ENCODE data around the gene BUB1B. TPM values are rescaled to one million over a fixed set of nuclear protein-coding genes. Genes with fewer than 3 reads are reported as not detected.
A peak's percentile ranks its signal among the peaks of the same experiment; 100 is the strongest.
"Not testable (repeated sequence)": the region's sequence is repeated elsewhere in the genome, so short reads cannot be mapped to it uniquely, and the experiment has no call there.

Gene BUB1B
- total RNA-seq, 4 donors from 2014 or later, result 0.13 to 2.4 (median 0.95) TPM

GRCh38 chr15:40115670-40116093 is 45.2 kb upstream of the BUB1B start:
- no peaks in the 10 kb centered on the region for H3K27me3 ChIP-seq
- peak; percentile 43 for ATAC-seq
- no peak overlapping the region for H3K4me3 ChIP-seq
- TF ChIP-seq POLR2A (IDR thresholded peaks at IDR 0.05) (no peak), CTCF (IDR thresholded peaks at IDR 0.05) (no peak), EP300 (IDR thresholded peaks at IDR 0.05) (no peak), POLR2AphosphoS5 (IDR thresholded peaks at IDR 0.05) (no peak)
- H3K9me3 ChIP-seq, result no peaks in the 10 kb centered on the region
- 40% methylated on average over 2 of the region's 8 CpGs; no CpG with 5 or more reads in 1 of the 2 donors for WGBS, 2 donors (ENCODE audit: low coverage in 1 of 2)
- no peak overlapping the region for H3K27ac ChIP-seq
- H3K4me1 ChIP-seq, result no peaks in the 10 kb centered on the region
- H3K36me3 ChIP-seq, result no peaks in the 10 kb centered on the region

- 48% methylated on average over 3 of the region's 3 CpGs; no CpG with 5 or more reads in 1 of the 2 donors for WGBS, 2 donors (ENCODE audit: low coverage in 1 of 2)
- Histone ChIP-seq H3K4me1 (no peaks in the 10 kb centered on the region), H3K27ac (no peak overlapping the region), H3K27me3 (no peaks in the 10 kb centered on the region), H3K9me3 (no peaks in the 10 kb centered on the region), H3K36me3 (no peaks in the 10 kb centered on the region), H3K4me3 (no peak overlapping the region)
- no peak for TF ChIP-seq CTCF (IDR thresholded peaks at IDR 0.05)
- no peak for TF ChIP-seq POLR2A (IDR thresholded peaks at IDR 0.05)
- no peak for TF ChIP-seq POLR2AphosphoS5 (IDR thresholded peaks at IDR 0.05)
- TF ChIP-seq EP300 (IDR thresholded peaks at IDR 0.05), result no peak
- ATAC-seq, result no peak
Observed at GRCh38 chr15:40118473-40118872, 42.4 kb upstream of the BUB1B start.

GRCh38 chr15:40121911-40122638 is 38.8 kb upstream of the BUB1B start:
- H3K9me3 ChIP-seq, result no peaks in the 10 kb centered on the region
- TF ChIP-seq EP300 (IDR thresholded peaks at IDR 0.05) (no peak), POLR2AphosphoS5 (IDR thresholded peaks at IDR 0.05) (no peak), CTCF (IDR thresholded peaks at IDR 0.05) (no peak), POLR2A (IDR thresholded peaks at IDR 0.05) (no peak)
- no peak overlapping the region for H3K4me3 ChIP-seq
- no peaks in the 10 kb centered on the region for H3K27me3 ChIP-seq
- WGBS, 2 donors (ENCODE audit: low coverage in 1 of 2), result 68 to 74% methylated on average over 4 to 6 of the region's 6 CpGs
- ATAC-seq, result peak; percentile 61
- H3K27ac ChIP-seq, result no peak overlapping the region
- H3K36me3 ChIP-seq, result no peaks in the 10 kb centered on the region
- no peaks in the 10 kb centered on the region for H3K4me1 ChIP-seq

- not testable (repeated sequence) for H3K27ac ChIP-seq, ATAC-seq, H3K36me3 ChIP-seq, H3K4me1 ChIP-seq, H3K9me3 ChIP-seq, H3K27me3 ChIP-seq, H3K4me3 ChIP-seq
- 100% methylated on average over 1 of the region's 1 CpG for WGBS, 2 donors (ENCODE audit: low coverage in 1 of 2)
Observed at GRCh38 chr15:40122989-40123388, 37.9 kb upstream of the BUB1B start.

GRCh38 chr15:40123863-40124262 is 37.0 kb upstream of the BUB1B start:
- H3K4me3 ChIP-seq, ATAC-seq, H3K4me1 ChIP-seq, H3K36me3 ChIP-seq, H3K27ac ChIP-seq, H3K27me3 ChIP-seq, H3K9me3 ChIP-seq: not testable (repeated sequence)
- WGBS, 2 donors (ENCODE audit: low coverage in 1 of 2), result 80 to 100% methylated on average over 1 of the region's 5 CpGs

- H3K4me1 ChIP-seq, H3K4me3 ChIP-seq, H3K36me3 ChIP-seq, H3K27ac ChIP-seq, ATAC-seq, H3K9me3 ChIP-seq: not testable (repeated sequence)
- no CpG with 5 or more reads among the region's 3 CpGs for WGBS, 2 donors (ENCODE audit: low coverage in 1 of 2)
- H3K27me3 ChIP-seq, result peaks cover 13% of the 10 kb centered on the region
Observed at GRCh38 chr15:40124333-40124732, 36.5 kb upstream of the BUB1B start.

GRCh38 chr15:40124807-40125285 is 36.0 kb upstream of the BUB1B start:
- H3K9me3 ChIP-seq, H3K27ac ChIP-seq, H3K4me1 ChIP-seq, H3K36me3 ChIP-seq, H3K4me3 ChIP-seq, ATAC-seq: not testable (repeated sequence)
- peaks cover 18% of the 10 kb centered on the region for H3K27me3 ChIP-seq
- WGBS, 2 donors (ENCODE audit: low coverage in 1 of 2), result 83 to 100% methylated on average over 1 of the region's 5 CpGs
